ENCODE measurements around the gene OAT. TPM values are rescaled to one million over a fixed set of nuclear protein-coding genes. Genes with fewer than 3 reads are reported as not detected.
A peak's percentile ranks its signal among the peaks of the same experiment; 100 is the strongest.

Gene OAT
- total and polyA plus RNA-seq, 9 donors: 76.5 to 125 (median 94.5) TPM

DNA sequence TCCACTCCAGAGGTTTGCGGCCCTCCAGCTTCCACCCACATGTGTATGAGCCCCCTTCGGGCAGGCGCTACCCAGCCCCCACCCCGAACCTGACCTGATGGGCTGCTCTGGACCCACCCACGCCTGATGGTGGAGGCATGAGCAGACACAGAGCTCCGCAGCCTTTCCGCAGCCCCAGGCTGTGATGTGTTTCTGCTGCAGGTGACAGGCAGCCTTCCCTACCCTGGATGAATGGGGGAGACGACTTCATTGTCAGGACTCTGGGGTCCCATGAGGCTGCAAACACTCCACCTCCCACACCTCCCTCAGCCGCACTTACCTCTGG lies 61.2 kb downstream of the OAT start:
- WGBS, 3 donors: 21 to 25% (median 21%) methylated on average over 9 of the region's 9 CpGs
- no peaks in the 10 kb centered on the region for H3K36me3 ChIP-seq
- no peaks in the 10 kb centered on the region for H3K27me3 ChIP-seq
- H3K4me3 ChIP-seq: no peak overlapping the region
- H3K9me3 ChIP-seq: no peaks in the 10 kb centered on the region
- intact Hi-C loops (cut with DNase I): no loop called here
- no peak overlapping the region for H3K27ac ChIP-seq
- TF ChIP-seq, protein P1, sequence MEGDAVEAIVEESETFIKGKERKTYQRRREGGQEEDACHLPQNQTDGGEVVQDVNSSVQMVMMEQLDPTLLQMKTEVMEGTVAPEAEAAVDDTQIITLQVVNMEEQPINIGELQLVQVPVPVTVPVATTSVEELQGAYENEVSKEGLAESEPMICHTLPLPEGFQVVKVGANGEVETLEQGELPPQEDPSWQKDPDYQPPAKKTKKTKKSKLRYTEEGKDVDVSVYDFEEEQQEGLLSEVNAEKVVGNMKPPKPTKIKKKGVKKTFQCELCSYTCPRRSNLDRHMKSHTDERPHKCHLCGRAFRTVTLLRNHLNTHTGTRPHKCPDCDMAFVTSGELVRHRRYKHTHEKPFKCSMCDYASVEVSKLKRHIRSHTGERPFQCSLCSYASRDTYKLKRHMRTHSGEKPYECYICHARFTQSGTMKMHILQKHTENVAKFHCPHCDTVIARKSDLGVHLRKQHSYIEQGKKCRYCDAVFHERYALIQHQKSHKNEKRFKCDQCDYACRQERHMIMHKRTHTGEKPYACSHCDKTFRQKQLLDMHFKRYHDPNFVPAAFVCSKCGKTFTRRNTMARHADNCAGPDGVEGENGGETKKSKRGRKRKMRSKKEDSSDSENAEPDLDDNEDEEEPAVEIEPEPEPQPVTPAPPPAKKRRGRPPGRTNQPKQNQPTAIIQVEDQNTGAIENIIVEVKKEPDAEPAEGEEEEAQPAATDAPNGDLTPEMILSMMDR (IDR thresholded peaks at IDR 0.05): no peak
- TF ChIP-seq POLR2A (IDR thresholded peaks at IDR 0.05): no peak
- no peak for TF ChIP-seq EP300 (IDR thresholded peaks at IDR 0.05)
- peak in 1 of 5 donors; percentile 35 for DNase-seq
- H3K4me1 ChIP-seq (ENCODE audit: insufficient read depth): peaks cover 2% of the 10 kb centered on the region

DNA sequence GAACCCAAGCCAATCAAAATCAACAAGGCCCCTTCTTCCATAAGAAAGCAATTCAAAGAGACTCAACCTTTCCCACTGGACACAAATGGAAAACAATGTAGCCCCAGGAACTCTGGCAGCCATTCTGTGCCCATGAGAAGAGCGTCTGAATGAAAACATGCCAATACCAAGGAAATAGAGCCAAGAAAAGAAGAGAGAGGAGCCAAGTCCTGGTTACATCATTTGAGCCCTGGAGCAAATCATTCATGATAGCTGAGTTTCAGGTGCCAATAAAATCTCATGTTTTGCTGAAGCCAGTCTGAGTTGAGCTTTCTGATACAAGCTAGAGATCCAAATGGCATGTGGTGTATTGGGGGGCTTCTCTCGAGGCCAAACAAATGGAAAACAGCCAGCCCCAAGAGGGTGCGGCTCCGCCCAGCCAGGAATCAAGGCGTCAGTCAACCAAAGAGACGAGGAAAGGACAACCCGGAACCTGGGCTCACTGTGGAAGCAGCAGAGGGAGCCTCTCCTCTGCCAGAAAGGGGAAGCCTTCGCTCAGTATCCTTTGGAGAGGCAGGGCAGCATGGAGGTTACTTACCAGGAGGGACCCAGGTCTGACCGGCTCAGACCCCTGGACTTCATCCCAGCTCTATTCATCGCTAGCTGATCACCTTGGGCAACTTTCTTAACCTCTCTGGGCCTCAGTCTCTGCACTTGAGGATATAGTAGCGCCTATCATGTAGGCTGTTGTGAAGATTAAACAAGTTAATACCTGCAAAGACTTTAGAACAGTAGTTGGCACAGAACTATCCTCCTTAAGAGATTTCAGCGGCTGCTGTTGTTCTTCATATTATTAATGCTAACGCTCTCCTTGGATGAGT lies 61.8 kb downstream of the OAT start:
- TF ChIP-seq POLR2A (IDR thresholded peaks at IDR 0.05): no peak
- TF ChIP-seq, protein P1 (IDR thresholded peaks at IDR 0.05): no peak
- TF ChIP-seq EP300 (IDR thresholded peaks at IDR 0.05): no peak
- intact Hi-C loops (cut with DNase I): no loop called here
- H3K4me3 ChIP-seq: no peak overlapping the region
- H3K36me3 ChIP-seq: no peaks in the 10 kb centered on the region
- WGBS, 3 donors: 71 to 78% (median 74%) methylated on average over 13 of the region's 13 CpGs
- DNase-seq: no peak
- H3K9me3 ChIP-seq: no peaks in the 10 kb centered on the region
- H3K27ac ChIP-seq: no peak overlapping the region
- H3K27me3 ChIP-seq: no peaks in the 10 kb centered on the region
- peaks cover 2% of the 10 kb centered on the region for H3K4me1 ChIP-seq (ENCODE audit: insufficient read depth)

DNA sequence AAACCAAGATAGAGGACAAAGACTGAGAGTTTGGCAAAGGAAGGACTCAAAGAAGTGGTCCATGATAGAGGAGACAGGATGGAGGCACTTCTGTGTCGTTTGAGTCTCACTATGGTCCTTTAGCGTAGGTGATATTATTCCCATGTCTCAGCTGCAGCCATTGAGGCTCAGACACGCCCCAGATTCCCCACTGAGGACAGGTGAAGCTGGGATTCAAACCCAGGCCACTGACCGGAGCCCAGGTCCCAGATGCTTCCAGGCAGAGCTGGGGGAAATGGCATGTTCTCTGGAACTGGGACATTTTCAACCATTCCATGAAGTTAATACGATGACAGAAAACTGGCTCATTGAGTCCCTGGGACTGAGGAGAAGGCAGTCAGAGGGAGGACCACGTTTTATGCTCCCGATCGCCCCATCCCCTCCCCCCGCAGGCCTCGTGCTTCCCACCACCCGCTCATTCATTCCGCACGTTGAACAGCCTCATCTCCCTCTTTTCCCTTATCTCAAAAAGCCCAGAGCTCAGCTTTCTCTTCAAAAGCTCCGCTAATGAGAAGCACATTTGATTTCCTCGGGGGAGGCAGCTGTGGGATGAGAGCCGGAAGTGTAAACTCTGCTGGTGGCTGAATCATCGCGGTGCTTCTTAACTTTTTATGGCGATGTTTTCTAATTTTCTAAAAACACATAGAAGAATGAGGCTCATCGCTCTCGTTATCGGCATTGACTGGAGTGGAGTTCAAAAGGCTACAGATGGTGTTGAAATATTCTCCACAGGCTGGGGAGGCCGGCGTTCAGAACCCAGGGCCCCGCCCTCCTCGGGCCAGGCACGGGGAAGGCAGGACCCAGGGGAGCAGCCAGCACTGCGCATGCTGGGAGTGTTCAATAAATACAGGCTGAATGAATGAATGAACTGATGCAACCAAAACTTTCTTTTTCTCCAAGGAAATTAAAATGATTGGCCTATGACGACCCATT lies 64.0 kb downstream of the OAT start:
- 13% methylated on average over 29 of the region's 29 CpGs for WGBS, 3 donors
- Histone ChIP-seq H3K27me3 (no peaks in the 10 kb centered on the region), H3K36me3 (no peaks in the 10 kb centered on the region), H3K4me3 (no peak overlapping the region), H3K27ac (peak overlapping the region in 1 of 2 donors; percentile 59), H3K4me1 (ENCODE audit: insufficient read depth) (peaks cover 2% of the 10 kb centered on the region), H3K9me3 (no peaks in the 10 kb centered on the region)
- peak; percentile 74 to 87 (median 77) for DNase-seq
- intact Hi-C loops (cut with DNase I): no loop called here
- TF ChIP-seq, protein P1 (IDR thresholded peaks at IDR 0.05): no peak
- no peak for TF ChIP-seq POLR2A (IDR thresholded peaks at IDR 0.05)
- no peak for TF ChIP-seq EP300 (IDR thresholded peaks at IDR 0.05)

DNA sequence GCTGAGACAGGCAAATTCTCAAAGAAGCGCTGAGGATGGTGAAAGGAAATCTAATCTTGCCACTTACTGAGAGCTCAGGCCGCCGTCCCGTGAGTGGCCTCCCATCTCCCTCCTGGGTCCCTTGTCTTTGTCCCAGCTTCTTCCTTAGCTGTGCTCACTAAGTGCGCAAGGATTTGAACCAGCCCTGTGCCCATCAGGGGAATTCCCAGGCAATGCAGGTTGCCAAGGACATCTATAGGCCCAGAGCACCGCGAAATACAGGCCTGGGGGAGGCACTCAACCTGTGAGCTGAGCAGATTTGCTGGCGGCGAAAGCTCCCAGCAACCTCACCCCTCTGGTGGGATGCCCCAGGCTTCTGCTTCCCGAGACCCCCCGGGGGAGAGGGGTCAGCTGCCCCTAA lies 64.8 kb downstream of the OAT start:
- DNase-seq: peak in 1 of 5 donors; percentile 35
- Histone ChIP-seq H3K36me3 (no peaks in the 10 kb centered on the region), H3K4me1 (ENCODE audit: insufficient read depth) (peaks cover 2% of the 10 kb centered on the region), H3K9me3 (no peaks in the 10 kb centered on the region), H3K27me3 (no peaks in the 10 kb centered on the region), H3K4me3 (no peak overlapping the region), H3K27ac (peak overlapping the region in 1 of 2 donors; percentile 59)
- intact Hi-C loops (cut with DNase I): no loop called here
- TF ChIP-seq, protein P1 (IDR thresholded peaks at IDR 0.05): no peak
- no peak for TF ChIP-seq EP300 (IDR thresholded peaks at IDR 0.05)
- WGBS, 3 donors: 90 to 94% (median 91%) methylated on average over 11 of the region's 11 CpGs
